NCI-H1436 (cell line): ENCODE results near the gene CDH13.

Source experiments
- DNase-seq: peaks from one replicate; lab custom pipeline; 2025; lab: John Stamatoyannopoulos, UW

Gene CDH13

GRCh38 chr16:83118365-83118764, 491.6 kb downstream of the CDH13 start:
- DNase-seq: no peak

GRCh38 chr16:83125999-83126568, 499.3 kb downstream of the CDH13 start:
- DNase-seq: no peak

- no peak for DNase-seq
These were observed 501.3 kb downstream of the CDH13 start for GRCh38 chr16:83128041-83128440.

DNA sequence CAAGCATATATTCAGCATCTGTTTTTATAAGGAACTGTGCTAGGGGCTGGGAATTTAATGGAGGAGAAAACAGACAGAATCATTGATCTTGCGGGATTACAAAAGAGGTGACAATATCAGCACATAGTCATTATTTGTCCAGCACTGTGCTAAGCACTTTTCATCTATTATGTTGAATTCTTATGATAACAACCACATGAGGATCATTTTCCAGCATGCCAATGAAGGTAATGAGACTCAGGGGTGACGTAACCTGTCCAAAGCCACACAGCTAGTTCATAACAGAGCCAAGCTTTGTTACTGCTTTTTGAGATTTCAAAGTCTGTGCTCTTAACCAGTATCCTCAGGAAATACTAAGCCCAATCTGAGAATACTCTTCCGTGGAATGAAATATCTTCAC, 503.3 kb downstream of the CDH13 start:
- no peak for DNase-seq

DNA sequence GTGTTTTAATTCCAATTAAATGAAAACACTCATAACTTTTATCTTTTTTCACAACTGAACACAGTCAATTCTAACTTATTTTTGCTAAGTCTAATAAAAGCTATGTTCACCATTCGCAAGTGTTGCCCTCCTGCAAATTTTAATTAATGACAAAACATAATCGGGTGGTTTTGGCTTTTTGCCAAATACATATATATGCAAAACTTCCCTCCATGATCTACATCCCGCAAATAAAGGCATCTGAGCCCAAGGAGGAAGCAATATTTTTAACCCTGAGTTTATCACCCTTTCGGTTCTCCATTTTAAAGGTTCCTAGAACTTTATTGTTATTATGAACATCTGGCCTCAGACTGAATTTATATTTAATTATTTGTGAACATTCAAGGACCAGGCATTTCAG, 507.9 kb downstream of the CDH13 start:
- DNase-seq: no peak

DNA sequence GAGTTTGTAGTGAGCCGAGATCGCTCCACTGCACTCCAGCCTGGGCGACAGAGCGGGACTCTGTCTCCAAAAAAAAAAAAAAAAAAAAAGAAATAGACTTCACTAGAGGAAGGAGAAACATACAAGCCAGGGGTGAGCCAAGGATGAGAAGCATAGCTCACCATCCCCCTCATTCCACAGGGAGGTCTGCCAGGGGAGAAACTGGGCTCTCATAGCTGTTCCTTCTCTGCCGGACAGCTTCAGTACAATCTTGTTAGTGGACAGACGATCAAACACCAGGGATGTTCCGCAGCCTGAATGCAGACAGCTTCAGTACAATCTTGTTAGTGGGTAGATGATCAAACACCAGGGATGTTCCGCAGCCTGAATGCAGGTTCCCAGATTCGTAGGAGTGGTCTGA, 509.6 kb downstream of the CDH13 start:
- no peak for DNase-seq

DNA sequence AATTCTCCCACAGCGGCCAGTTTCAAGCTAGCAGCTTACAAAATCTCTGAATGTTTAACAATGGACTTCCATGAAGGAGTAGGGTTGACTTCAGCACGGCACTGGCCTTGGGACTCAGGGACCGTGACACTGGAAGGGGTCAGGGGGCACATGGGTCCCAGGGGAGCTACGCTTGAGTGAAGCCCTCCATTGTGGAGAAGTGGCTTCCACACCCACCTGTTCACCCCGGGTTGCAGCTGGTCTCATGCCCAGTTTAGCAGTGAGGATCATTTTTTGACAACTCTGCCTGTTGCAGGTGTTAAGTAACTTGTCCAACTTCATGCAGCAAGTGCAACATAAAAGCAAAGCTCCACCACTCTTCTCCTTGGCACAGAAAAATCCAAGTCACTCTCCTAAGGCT, 510.2 kb downstream of the CDH13 start:
- no peak for DNase-seq

DNA sequence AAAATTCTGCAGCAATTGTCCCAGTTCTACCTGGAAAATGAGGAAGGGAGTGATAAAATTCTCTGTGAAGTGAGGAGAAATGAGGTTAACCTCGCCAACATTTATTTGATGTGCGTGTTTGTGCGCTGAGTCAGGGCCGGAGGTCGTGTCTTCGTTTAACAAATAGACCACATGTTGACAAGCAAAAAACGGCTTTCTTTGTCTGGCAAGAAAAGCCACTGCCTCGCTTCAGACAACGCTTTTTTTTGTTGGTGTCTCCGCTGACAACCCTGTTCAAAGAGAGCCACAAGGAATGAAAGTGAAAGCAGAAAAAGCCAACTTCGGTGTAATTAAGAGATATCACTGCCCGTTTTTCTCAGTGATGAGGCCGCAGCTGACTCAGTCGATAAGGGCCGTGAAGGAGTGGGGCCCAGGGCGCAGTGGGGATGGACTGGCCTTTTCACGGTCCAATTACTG, 510.6 kb downstream of the CDH13 start:
- DNase-seq: no peak

DNA sequence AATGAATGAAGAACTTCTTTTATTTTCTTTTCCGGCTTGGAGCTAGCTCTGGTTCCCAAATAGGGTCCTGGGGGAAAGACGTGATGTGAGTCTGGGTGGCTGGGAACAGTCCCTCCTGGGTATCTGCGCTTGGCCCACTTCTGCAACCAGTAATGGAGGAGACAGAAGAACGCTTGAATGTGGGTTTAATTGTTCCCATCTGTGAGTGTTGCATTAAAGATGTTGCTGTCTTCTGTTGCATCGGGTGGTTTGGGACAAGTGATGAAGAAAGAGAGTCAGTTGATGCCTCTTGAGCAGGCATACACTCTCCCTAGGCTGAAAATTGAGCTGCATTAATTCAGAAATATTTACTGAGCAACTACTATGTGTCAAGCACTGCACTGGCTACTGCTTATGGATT, 511.1 kb downstream of the CDH13 start:
- no peak for DNase-seq

GRCh38 chr16:83138512-83138911, 511.7 kb downstream of the CDH13 start:
- no peak for DNase-seq

GRCh38 chr16:83138976-83139690, 512.4 kb downstream of the CDH13 start:
- no peak for DNase-seq

DNA sequence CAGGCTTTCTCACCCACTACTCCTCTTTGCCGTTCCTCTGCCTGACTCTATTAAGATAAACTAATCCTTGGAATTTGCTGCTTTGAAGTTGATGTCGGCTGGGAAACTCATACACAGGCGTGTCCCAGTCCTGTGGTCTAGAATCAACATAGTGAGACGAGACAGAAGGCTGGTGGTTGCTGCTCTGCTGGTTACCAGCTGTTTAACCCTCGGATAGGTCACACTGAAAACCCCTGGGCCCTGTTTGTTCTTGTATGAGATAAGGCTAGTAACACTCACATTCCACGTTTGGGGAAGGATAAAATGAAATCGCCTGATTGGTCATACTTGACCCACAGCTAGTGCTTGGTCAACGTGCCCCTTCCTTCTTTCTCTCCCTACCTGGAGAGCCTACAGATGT, 517.0 kb downstream of the CDH13 start:
- DNase-seq: no peak

GRCh38 chr16:83145297-83145696, 518.5 kb downstream of the CDH13 start:
- no peak for DNase-seq

DNA sequence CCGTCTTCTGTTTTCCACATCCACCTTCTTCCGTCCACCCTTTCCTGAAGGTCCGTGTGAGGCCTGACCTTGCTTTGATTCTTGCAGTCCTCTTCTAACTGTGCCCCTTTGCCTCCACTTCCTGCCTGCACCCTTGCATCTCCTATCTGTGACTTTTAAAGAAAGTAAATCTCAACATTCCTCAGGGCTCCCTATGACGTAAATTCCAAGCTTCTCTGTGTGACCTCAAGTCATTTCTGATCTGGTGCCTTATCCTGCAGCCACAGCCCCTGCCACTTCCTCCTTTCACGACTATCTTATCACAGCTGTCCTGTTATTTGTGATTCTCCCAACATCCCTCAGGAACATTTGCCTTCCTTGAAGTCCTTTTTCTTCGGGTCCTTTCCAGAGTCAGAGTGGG, 520.5 kb downstream of the CDH13 start:
- no peak for DNase-seq

- DNase-seq: no peak
These were observed 531.7 kb downstream of the CDH13 start for GRCh38 chr16:83158320-83158957.

GRCh38 chr16:83159049-83159448, 532.3 kb downstream of the CDH13 start:
- DNase-seq: no peak

GRCh38 chr16:83160287-83161020, 533.7 kb downstream of the CDH13 start:
- no peak for DNase-seq

DNA sequence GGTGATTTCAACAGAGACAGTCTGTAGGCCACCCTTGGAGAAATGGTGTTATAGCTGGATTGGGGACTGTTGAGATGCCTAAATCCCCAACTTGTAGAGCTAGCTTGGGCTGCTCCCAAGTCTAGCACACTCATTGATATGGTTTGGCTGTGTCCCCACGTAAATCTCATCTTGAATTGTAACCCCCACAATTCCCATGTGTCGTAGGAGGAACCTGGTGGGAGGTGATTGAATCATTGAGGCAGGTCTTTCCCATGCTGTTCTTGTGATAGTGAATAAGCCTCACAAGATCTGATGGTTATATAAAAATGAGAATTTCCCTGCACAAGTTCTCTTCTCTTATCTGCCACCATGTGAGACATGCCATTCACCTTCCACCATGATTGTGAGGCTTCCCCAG, 536.0 kb downstream of the CDH13 start:
- DNase-seq: no peak

DNA sequence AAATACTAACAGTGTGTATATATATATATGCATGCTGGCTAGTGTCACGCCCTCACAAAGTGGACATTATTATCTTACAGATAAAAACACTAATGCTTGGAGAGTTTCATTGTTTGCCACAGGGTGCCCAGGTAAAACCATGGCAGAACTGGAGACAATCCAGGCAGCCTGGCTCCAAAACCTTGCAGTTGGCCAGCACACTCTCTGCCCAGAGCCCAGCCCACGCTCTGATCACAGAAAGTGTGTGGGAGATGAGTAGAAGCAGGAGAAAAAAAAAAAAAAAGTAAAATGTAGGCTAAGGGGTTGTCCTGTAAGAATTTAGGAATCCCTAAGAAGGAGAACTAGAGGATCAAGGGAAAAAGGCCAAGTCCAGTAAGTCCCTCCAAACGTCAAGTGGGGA, 538.0 kb downstream of the CDH13 start:
- DNase-seq: no peak

GRCh38 chr16:83171396-83171795, 544.6 kb downstream of the CDH13 start:
- DNase-seq: no peak

GRCh38 chr16:83174671-83175070, 547.9 kb downstream of the CDH13 start:
- no peak for DNase-seq

- DNase-seq: no peak
These were observed 550.0 kb downstream of the CDH13 start for GRCh38 chr16:83176802-83177201.

DNA sequence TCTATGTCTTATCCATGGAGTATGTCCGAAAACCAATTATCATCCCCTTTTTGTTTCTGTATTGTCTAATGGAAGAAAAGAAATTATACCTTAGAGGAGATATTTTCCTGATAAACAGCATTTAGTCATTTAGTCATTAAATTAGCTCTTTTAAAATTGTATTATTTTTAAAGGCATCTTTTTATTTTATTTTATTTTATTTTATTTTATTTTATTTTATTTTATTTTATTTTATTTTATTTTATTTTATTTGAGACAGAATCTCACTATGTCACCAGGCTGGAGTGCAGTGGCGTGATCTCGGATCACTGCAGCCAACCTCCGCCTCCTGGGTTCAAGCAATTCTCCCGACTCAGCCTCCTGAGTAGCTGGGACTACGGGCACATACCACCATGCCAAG, 559.1 kb downstream of the CDH13 start:
- DNase-seq: no peak
